Esophagus squamous epithelium (tissue), 4 donors: ENCODE data around the gene ENOX1.

Source experiments
- POLR2A ChIP-seq, 4 donors: fragments of 450-650 bp; IDR thresholded peaks; one replicate each; pipeline ENCODE4 v1.6.1; 2017; ENCODE audit warnings: antibody characterized with exemption in 4 of 4, mild to moderate bottlenecking in 4 of 4, moderate library complexity in 3 of 4
- TF ChIP-seq, protein P1 (sequence below), 6 experiments: fragments of 450-650 bp in 4 of 6; fragments of 200-600 bp in 2 of 6; sonication (generic) in 2 of 6; IDR thresholded peaks; one replicate each; pipeline ENCODE4 v1.5.1; 2016 to 2019; ENCODE audit warnings: antibody characterized with exemption in 6 of 6, mild to moderate bottlenecking in 4 of 6, moderate library complexity in 4 of 6

DNA sequence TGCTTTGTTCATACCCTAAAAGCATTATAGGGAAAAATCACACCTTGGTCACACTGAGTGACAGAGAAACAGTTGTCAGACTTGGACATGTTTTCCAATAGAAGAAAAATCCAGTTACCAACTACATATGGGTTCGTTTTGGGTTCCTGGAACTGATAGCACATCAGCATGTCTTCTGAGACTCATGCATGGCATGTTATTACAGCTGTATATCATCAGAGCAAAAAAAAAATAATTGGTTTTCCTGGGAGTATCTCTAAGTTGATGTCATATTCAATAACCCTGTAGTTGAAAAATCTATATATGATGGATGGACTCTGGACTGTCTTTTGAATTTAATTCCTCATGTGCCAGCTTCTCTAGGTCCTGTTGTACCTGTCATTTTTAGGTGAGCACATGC is 551.7 kb downstream of the ENOX1 start:
- TF ChIP-seq, protein P1, sequence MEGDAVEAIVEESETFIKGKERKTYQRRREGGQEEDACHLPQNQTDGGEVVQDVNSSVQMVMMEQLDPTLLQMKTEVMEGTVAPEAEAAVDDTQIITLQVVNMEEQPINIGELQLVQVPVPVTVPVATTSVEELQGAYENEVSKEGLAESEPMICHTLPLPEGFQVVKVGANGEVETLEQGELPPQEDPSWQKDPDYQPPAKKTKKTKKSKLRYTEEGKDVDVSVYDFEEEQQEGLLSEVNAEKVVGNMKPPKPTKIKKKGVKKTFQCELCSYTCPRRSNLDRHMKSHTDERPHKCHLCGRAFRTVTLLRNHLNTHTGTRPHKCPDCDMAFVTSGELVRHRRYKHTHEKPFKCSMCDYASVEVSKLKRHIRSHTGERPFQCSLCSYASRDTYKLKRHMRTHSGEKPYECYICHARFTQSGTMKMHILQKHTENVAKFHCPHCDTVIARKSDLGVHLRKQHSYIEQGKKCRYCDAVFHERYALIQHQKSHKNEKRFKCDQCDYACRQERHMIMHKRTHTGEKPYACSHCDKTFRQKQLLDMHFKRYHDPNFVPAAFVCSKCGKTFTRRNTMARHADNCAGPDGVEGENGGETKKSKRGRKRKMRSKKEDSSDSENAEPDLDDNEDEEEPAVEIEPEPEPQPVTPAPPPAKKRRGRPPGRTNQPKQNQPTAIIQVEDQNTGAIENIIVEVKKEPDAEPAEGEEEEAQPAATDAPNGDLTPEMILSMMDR (IDR thresholded peaks at IDR 0.05) = no peak
- TF ChIP-seq POLR2A (IDR thresholded peaks at IDR 0.05) = no peak
